ENCODE data around the gene CARD11.

CARD11 gene

DNA sequence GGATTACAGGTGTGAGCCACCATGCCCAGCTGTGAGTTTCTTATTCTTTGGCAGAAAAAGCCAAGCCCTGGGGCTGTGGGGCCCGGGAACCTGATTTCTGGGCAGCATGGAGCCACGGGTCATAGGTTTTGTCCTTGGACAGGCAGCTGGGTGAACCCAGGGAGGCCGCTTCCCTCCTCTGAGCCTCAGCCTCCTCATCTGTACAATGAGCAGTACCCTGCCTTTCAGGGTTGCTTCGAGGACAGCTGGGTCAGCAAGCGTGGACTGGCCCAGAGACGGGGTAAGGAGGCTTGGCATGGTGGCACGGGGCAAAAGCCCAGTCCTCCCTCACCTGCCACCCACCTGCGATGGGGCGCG is 115.4 kb downstream of the CARD11 start:
- no peak overlapping the region for H3K27ac ChIP-seq
- TF ChIP-seq, protein P1, sequence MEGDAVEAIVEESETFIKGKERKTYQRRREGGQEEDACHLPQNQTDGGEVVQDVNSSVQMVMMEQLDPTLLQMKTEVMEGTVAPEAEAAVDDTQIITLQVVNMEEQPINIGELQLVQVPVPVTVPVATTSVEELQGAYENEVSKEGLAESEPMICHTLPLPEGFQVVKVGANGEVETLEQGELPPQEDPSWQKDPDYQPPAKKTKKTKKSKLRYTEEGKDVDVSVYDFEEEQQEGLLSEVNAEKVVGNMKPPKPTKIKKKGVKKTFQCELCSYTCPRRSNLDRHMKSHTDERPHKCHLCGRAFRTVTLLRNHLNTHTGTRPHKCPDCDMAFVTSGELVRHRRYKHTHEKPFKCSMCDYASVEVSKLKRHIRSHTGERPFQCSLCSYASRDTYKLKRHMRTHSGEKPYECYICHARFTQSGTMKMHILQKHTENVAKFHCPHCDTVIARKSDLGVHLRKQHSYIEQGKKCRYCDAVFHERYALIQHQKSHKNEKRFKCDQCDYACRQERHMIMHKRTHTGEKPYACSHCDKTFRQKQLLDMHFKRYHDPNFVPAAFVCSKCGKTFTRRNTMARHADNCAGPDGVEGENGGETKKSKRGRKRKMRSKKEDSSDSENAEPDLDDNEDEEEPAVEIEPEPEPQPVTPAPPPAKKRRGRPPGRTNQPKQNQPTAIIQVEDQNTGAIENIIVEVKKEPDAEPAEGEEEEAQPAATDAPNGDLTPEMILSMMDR (conservative IDR thresholded peaks at IDR 0.05), result no peak

DNA sequence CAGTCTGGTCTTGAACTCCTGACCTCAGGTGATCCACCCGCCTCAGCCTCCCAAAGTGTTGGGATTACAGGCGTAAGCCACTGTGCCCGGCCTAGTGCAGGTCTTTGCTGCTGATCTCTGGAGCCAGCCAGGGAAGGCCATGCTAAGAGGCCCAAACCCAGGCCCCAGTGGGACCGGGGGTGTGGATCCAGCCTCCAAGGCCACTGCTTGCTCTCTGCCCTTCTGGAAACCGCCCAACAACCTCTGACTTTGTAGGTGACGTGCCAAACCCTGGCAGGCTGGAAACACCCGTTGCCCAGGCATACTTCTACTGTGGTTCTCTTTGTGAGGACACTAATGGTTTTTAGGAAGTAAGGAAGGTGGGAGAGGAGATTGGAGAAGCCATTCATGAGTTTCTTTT is 116.1 kb downstream of the CARD11 start:
- TF ChIP-seq, protein P1 (conservative IDR thresholded peaks at IDR 0.05), result no peak
- no peak overlapping the region for H3K27ac ChIP-seq

DNA sequence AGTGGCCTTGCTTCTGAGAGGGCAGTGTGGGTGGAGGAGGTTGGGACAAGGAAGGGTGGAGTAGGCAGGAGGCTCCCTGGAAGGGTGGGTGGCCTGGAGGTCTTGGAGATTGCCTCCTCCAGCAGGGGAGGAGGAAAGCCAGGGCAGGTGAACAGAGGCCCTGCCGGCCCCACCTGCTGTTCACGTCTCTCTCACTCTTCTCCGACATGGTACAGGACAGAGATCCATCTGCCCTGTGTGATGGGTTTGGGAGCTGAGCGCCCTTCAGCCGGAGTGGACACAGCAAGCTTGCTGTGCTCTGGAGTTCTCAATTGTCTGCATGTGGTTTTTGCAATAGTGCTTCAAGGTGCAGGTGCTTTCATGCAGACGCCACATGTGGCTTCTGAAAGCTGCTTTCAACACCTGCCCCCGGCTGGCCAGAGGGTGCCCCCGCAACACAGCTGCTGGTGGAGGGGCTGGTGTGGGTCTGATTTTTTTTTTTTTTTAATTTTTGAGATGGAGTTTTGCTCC is 116.7 kb downstream of the CARD11 start:
- no peak overlapping the region for H3K27ac ChIP-seq
- TF ChIP-seq, protein P1 (conservative IDR thresholded peaks at IDR 0.05), result no peak

DNA sequence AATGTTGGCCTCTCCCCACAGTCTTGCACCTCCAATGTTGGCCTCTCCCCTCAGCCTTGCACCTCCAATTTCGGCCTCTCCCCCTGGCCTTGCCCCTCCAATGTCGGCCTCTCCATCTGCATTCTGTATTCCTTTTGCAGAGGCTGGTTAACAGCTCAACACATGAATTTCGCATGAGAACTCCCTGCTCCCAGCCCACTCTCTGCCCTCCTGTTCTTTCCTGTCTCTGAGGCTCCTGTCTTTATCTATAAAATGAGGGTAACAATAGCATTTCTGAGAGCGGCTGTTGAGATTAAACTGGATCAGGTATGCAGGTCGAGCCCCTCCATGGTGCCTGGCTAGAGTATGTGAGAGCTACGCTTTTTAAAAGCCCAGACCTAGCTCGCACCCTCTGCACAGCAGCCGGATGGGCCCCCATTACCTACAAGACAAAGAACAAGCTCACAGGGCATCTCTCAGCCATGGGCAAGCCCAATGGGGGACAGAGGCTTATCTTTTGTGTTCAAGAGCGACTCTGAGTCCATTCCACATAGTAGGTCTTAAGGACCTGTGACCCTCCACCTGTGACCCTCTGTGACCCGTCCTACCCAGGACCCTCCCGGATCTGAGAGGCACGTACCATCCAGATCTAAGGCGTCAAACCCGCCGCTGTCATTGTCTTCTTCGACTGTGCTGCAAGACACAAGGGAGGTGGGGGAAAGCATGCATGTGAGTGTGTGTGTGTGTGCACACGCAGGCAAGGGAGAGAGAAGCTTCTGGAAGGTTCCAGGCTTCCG is 117.4 kb downstream of the CARD11 start:
- no peak overlapping the region for H3K27ac ChIP-seq
- TF ChIP-seq, protein P1 (conservative IDR thresholded peaks at IDR 0.05), result no peak

DNA sequence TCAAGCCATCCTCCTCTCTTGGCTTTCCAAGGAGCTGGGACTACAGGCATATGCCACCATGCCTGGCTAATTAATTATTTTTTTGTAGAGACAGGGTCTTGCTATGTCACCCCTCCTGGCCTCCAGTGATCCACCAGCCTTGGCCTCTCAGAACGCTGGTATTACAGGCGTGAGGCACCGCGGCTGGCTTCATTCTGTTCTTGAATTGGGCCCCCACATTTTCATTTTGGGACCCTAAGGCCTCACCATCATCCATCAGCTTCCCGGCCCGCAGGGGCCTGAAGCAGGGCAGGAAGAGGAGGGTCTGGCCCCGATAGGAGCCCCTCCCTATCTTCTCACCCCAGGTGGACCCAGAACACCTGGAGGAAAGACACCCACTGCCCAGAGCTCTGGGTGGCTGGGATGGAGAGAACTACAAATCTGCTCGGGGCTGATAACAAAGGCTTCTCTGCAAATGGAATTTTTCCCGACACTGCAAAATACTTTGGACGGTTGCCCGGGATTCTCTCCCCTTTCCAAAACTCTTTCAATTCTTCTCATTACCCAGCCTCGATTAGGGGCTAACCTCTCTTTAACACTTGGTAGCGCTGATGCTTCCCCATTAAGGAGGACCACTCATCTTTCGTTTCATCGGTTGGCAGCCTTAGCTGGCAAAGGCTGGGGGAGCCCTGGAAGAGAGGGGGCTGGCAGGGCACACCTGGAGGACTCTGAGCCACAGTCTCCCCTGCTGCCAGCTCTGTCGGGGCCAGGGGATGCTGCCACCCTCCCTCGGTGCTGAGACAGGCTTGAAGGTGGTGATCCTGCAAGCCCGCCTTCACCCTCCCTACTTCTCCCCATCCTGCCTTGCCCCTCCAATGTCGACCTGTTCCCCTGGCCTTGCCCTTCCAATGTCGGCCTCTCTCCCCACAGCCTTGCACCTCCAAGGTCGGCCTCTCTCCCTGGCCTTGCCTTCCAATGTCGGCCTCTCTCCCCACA is 118.5 kb downstream of the CARD11 start:
- TF ChIP-seq, protein P1 (conservative IDR thresholded peaks at IDR 0.05), result no peak

DNA sequence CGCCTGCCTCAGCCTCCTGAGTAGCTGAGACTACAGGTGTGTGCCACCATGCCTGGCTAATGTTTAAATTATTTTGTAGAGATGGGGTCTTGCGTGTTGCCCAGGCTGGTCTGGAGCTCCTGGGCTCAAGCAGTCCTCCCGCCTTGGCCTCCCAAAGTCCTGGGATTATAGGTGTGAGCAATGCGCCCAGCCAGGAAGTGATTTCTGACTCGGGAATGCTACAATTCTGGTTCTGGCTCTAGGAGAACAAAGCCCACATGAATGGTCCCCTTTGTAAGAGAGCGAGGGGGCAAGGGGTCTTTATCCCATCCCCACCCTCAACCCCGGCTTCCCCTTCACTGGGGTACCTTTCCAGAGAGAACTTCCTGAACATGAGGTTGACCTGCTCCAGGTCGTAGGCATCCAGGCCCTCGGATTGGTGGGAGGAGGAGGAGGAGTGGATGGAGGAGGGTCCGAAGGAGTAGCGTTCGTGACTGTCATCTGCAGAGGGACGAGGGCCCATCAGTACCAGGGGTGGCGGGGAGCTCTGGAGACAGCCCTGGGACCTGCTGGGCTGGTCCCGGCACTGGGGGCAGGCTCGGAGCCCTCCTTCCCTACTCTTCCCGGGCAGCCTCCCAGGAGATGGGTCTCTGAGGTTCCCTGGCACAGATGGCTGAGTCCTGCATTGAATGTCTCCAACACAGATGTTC is 119.6 kb downstream of the CARD11 start:
- H3K27ac ChIP-seq, result no peak overlapping the region
- TF ChIP-seq, protein P1 (conservative IDR thresholded peaks at IDR 0.05), result no peak

More for the DNA sequence above, 118.5 kb downstream of the CARD11 start:
- H3K27ac ChIP-seq, result no peak overlapping the region

Data from VCaP (cell line).